ENCODE measurements around the gene TLK1.

- TF ChIP-seq POLR2AphosphoS5 (IDR thresholded peaks at IDR 0.05; ENCODE audit: low read depth), result no peak
- no peak for TF ChIP-seq CTCF (IDR thresholded peaks at IDR 0.05; ENCODE audit: insufficient read depth, low read length)
- no peak for TF ChIP-seq REST (IDR thresholded peaks at IDR 0.05; ENCODE audit: insufficient replicate concordance, low read depth)
These were observed 2.6 kb upstream of the TLK1 start for GRCh38 chr2:171163261-171163660.

All from HL-60 (cell line).